ENCODE results near the gene KRTAP10-11.

DNA sequence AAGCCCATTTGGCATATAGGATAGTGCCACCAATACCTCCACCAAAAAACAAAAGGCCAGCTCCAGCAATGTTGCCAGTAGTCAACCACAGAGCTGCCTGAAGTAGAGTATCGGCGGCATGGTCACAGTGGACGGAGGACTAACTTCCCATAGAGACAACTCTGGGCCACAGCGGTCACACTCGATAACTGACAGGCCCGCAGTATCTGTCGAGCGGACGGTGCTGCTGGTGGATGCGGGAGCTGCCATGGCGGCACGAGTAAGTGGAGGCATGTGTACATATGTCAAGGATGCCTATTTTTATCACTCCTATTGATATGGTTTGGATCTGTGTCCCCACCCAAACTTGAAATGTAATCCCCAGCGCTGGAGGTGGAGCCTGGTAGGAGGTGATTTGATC, 31.7 kb downstream of the KRTAP10-11 start:
- TF ChIP-seq, protein P1, sequence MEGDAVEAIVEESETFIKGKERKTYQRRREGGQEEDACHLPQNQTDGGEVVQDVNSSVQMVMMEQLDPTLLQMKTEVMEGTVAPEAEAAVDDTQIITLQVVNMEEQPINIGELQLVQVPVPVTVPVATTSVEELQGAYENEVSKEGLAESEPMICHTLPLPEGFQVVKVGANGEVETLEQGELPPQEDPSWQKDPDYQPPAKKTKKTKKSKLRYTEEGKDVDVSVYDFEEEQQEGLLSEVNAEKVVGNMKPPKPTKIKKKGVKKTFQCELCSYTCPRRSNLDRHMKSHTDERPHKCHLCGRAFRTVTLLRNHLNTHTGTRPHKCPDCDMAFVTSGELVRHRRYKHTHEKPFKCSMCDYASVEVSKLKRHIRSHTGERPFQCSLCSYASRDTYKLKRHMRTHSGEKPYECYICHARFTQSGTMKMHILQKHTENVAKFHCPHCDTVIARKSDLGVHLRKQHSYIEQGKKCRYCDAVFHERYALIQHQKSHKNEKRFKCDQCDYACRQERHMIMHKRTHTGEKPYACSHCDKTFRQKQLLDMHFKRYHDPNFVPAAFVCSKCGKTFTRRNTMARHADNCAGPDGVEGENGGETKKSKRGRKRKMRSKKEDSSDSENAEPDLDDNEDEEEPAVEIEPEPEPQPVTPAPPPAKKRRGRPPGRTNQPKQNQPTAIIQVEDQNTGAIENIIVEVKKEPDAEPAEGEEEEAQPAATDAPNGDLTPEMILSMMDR (IDR thresholded peaks at IDR 0.05) = no peak
- no peak for TF ChIP-seq POLR2A (IDR thresholded peaks at IDR 0.05)
